NB4 (cell line): Measurements from ENCODE around the gene ZNF423.

Experiments used
- CTCF ChIP-seq: IDR thresholded peaks from one replicate; pipeline ENCODE4 v1.5.1; 2012; ENCODE audit warnings: low read depth, low read length
- POLR2A ChIP-seq: IDR thresholded peaks from 2 replicates; pipeline ENCODE4 v1.6.1; 2011; ENCODE audit warnings: mild to moderate bottlenecking; ENCODE audit not compliant: insufficient read length; ENCODE audit errors: extremely low read depth

GRCh38 chr16:49600536-49600935, 255.4 kb downstream of the ZNF423 start:
- TF ChIP-seq POLR2A = no peak
- TF ChIP-seq CTCF = no peak
